Stimulated activated CD4-positive, alpha-beta T cell treated with anti-CD3 and anti-CD28 coated beads, Interleukin-2, amount 100 ng/mL, for 4 hours (primary cell): ENCODE data around the gene CACNA1C.
"Not testable (repeated sequence)": the region's sequence is repeated elsewhere in the genome, so short reads cannot be mapped to it uniquely, and the experiment has no call there.

Experiments
- DNase-seq: peaks from one replicate; pipeline ENCODE4 v3.0.0-alpha.2; 2020; ENCODE audit warnings: low read depth

Gene CACNA1C

GRCh38 chr12:2234646-2235350 lies 182.0 kb downstream of the CACNA1C start:
- no peak for DNase-seq

GRCh38 chr12:2236506-2237294 lies 183.9 kb downstream of the CACNA1C start:
- no peak for DNase-seq

- no peak for DNase-seq
These were observed 185.3 kb downstream of the CACNA1C start for GRCh38 chr12:2238111-2238510.

- no peak for DNase-seq
These were observed 186.6 kb downstream of the CACNA1C start for GRCh38 chr12:2239381-2239871.

GRCh38 chr12:2240390-2240789 lies 187.6 kb downstream of the CACNA1C start:
- DNase-seq: no peak

GRCh38 chr12:2240984-2241383 lies 188.2 kb downstream of the CACNA1C start:
- no peak for DNase-seq

- DNase-seq: no peak
These were observed 189.4 kb downstream of the CACNA1C start for GRCh38 chr12:2242216-2242615.

- no peak for DNase-seq
These were observed 190.0 kb downstream of the CACNA1C start for GRCh38 chr12:2242816-2243215.

- DNase-seq: no peak
These were observed 190.5 kb downstream of the CACNA1C start for GRCh38 chr12:2243275-2243674.

GRCh38 chr12:2244013-2244861 lies 191.4 kb downstream of the CACNA1C start:
- DNase-seq: no peak

GRCh38 chr12:2246358-2246757 lies 193.6 kb downstream of the CACNA1C start:
- DNase-seq: no peak

- DNase-seq: no peak
These were observed 194.3 kb downstream of the CACNA1C start for GRCh38 chr12:2247120-2247519.

- DNase-seq: no peak
These were observed 194.8 kb downstream of the CACNA1C start for GRCh38 chr12:2247596-2247995.

- no peak for DNase-seq
These were observed 195.5 kb downstream of the CACNA1C start for GRCh38 chr12:2248087-2248900.

- DNase-seq: no peak
These were observed 196.2 kb downstream of the CACNA1C start for GRCh38 chr12:2248901-2249381.

GRCh38 chr12:2250797-2251196 lies 198.0 kb downstream of the CACNA1C start:
- no peak for DNase-seq

GRCh38 chr12:2251526-2252209 lies 198.9 kb downstream of the CACNA1C start:
- DNase-seq: no peak

GRCh38 chr12:2255311-2255710 lies 202.5 kb downstream of the CACNA1C start:
- DNase-seq: no peak

- not testable (repeated sequence) for DNase-seq
These were observed 202.9 kb downstream of the CACNA1C start for GRCh38 chr12:2255731-2256130.

- DNase-seq: no peak
These were observed 203.7 kb downstream of the CACNA1C start for GRCh38 chr12:2256453-2256852.

- DNase-seq: no peak
These were observed 204.1 kb downstream of the CACNA1C start for GRCh38 chr12:2256915-2257314.
